HG02938 (cell line): ENCODE data around the gene FSIP1.

Experiments
- ATAC-seq: cut with Tn5 transposase; IDR thresholded peaks from one replicate; pipeline ENCODE4 v1.9.1; 2021; ENCODE audit warnings: mild to moderate bottlenecking, moderate library complexity; ENCODE audit not compliant: unreplicated experiment

FSIP1 gene

GRCh38 chr15:39585389-39585841 is 197.2 kb downstream of the FSIP1 start:
- ATAC-seq: no peak

DNA sequence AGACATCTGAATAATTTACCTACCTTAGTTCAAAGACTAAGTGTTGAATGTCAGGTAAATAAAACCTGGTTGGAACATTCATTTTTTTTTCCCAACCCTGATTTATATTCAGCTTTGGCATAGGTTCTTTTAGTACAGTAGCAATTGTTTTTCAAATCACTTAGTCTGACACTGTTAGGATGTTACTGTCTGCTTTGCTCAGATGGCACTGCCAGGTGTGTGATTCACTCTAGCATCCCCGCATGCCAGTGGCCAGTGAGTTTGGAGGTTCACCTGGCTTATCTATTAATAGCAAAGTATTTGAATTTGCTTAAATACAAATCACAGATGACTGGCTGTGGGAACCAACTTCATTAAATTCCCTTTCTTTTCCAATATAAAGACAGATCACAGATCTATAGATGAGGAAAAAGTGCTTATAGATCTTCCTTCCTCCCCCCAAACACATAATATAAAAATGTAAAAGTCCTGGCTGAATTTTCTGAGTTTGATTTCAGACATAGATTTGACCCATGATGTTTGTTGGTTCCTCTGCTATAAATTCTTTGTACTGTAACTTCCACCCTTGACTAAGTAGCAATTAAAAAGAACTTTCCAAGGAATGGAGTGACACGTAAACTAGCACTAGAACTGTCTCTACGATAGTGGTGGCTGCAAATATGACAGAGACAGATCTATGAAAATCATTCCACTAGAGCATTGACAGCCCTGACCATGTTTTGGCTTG is 197.8 kb downstream of the FSIP1 start:
- ATAC-seq: no peak

DNA sequence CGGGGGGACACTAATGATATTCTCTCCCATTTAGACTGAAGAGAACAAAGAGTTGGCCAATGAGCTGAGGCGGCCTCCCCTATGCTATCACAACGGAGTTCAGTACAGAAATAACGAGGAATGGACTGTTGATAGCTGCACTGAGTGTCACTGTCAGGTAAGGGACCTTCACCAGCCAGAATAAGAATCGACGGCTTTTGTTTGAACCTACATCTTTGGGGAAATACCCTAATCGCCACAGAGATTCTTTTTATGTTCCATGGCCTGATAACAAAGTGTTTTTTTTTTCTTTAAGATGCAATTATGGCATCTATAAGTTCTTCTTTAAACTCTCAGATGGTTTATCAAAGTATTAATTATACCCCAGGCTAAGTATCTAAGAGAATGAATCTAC is 198.4 kb downstream of the FSIP1 start:
- no peak for ATAC-seq

DNA sequence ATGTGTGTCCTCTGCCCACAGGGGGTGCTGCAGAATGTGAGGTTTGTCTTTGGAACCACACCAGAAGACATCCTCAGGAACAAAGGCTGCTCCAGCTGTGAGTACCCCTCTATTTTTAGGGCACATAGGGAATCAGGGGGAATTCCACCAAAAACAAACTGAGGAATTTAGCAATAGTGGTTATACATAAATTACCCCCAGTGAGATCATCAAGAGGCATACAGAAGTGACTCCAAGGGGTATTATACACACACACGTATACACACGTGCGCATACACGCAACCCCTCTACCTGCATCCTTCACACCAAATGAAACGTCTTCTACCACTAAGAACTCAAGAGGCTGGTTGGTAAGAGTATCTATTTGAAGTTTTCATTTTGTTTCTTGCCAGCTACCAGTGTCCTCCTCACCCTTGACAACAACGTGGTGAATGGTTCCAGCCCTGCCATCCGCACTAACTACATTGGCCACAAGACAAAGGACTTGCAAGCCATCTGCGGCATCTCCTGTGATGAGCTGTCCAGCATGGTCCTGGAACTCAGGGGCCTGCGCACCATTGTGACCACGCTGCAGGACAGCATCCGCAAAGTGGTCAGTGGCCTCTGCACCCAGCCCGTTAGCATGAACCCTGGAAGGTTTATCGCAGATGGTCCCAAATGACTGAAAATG is 198.9 kb downstream of the FSIP1 start:
- ATAC-seq: no peak

DNA sequence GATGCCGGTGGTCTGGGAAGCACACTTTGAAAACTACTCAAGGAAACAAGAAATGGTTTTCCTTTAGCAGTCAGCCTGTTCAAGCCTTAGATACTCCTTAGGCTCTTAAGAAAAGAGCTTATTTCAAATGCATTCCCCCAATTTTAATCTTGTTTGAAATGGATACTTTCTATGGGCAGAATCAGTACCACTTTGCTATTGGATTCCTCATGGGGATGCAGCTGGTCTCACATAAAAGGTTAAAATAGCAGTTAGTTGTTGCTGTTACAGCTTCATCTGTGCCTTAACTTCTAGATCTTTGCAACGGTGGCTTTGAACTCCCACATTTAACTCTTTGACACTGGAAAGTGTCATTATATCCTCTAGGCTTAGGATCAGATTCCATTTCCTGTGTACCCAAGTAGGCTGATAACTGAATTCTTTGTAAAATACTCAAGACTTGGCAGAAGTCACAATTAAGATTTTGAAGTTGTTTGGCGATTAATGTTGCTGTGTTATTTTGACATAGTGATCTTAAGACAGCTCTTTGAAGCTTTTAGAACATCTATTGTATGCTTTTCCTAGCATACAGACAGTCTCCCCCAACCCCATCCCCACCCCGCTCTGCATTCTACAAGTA is 199.6 kb downstream of the FSIP1 start:
- no peak for ATAC-seq

- ATAC-seq: no peak
Measured at GRCh38 chr15:39582286-39582976, 200.2 kb downstream of the FSIP1 start.

GRCh38 chr15:39581793-39582285 is 200.8 kb downstream of the FSIP1 start:
- no peak for ATAC-seq

GRCh38 chr15:39581242-39581792 is 201.3 kb downstream of the FSIP1 start:
- ATAC-seq: no peak

- no peak for ATAC-seq
Measured at GRCh38 chr15:39580485-39581241, 202.0 kb downstream of the FSIP1 start, which contains the start of gene THBS1. Gene THBS1, plus strand, starts transcription at chr15:39581079. Its CDS starts 779 bp downstream, at chr15:39581858.

GRCh38 chr15:39580117-39580484 is 202.5 kb downstream of the FSIP1 start:
- peak; percentile 55 for ATAC-seq

DNA sequence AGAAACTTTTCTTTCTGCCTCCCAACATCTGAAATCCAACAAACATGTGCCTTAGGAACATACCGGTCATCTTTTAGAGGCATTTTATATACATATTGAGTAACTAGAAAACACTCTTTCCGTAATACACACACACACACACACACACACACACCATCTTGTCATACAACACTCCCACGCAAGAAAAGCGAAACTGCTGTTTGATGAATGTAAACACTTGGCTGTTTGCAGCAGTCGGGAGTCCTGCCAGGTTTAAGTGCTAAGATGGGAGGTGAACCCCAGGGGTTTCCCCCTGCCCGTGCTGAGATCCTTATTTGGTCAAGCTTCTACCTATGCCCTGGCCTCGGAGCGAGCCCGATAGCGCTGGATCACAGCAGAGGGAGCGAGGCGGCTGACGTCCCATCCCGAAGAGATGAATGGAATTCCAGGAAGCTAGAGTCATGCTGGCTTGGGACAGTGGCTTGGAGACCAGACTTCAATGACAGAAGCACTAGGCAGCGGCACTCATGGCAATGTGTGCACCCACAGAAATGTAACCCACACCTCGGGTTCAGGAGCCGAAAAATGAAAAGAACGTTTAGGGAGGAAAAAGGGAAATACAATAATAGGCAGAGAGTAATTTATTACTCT is 203.0 kb downstream of the FSIP1 start:
- ATAC-seq: peak; percentile 5

DNA sequence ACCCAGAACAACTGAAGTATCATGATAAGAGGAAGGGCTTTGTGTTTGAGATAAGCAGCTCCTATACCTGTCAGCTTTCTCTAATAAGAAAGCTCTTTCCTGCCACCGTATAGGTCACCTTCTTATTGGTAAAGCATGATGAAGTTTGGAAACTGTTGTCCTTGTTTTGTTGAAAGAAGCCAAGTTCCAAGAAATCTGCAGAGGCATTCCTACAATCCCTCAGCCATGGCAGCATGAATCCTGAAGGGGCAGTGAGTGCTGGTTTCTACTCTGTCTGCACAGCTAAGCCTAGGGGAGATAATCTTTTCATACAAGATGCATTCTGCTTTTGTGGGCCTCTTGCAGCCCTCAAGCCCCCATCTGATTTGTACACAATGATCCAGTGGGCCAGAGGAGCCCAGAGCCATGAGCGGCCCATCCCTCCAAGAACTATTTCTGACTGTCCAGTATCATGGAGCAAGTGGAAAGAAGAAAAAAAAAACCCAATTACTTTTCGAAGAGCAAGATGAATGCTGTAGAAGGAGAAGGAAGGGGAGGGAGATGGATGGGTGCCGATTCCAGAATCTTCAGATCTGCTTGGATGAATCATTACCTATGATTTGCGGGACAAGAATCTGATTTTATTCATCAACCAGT is 203.7 kb downstream of the FSIP1 start:
- no peak for ATAC-seq

- no peak for ATAC-seq
Measured at GRCh38 chr15:39575180-39575579, 207.5 kb downstream of the FSIP1 start.

GRCh38 chr15:39574427-39574826 is 208.2 kb downstream of the FSIP1 start:
- ATAC-seq: no peak

DNA sequence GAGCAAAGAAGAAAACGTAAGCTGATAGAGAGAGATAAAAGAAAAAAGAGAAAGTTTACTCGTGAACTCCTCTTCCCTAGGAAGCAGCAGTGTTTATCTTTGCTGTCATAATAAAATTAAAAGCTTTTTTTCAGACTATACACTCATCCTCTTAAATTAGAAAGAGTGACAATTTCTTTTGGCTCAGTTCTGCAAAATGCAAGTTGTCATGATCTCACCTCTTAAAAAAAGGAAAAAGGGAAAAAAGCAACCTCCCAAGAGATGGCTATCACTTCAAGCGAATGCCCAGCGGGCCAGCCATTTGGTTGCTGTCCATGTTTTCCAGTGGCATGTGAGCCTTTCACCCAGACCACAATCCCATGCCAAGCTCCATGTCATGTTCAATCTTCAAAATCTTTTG is 208.8 kb downstream of the FSIP1 start:
- ATAC-seq: no peak

DNA sequence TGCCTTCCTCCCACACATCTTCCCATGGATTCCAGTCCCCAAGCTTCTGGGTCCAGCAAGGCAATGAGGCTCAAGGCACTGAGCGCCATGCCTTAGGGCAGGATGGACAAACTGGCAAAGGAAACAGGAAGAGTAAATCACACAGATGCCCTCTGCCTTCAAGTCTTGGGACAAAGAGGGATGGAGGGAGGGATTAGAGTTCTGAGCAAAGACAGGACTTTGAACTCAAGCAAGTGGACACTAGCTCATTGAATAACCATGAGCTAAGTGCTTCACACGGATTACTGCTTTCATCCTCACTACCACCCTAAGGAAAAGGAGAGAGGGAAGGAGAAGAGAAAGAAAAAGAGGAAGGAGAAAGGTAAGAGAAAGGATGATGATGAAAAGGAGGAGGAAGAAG is 209.4 kb downstream of the FSIP1 start:
- ATAC-seq: no peak

- ATAC-seq: no peak
Measured at GRCh38 chr15:39565851-39566250, 216.8 kb downstream of the FSIP1 start.

DNA sequence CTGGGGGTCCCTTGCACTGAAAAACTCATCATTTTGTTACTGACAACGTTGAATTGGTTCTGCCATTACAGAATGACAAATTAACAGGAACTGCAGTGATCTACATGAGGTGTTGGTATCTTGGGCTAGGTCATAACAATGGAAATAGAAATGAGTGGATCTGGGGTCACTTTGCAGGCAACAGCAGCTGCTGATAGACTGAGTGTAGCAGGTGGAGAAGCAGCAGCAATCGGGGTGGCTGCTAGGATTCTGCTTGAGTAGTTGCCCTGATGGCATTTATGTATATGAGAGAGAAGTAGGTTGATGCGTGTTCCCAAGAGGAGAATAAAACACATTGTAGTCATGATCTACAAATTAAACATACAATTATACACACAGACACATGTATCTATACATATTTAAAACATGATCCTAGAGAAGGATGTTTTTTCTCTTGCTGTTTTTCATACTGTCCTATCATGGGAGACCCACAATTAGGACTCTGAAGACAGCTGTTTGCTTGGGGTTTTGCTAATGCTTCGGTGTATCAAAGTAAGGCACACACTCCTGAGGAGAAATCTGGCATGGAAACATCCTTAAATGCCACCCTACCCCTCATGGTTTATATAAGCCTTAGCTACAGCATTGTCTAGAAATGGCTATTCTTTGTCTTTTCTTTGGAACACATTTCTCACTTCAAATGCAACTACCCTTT is 217.5 kb downstream of the FSIP1 start:
- no peak for ATAC-seq

DNA sequence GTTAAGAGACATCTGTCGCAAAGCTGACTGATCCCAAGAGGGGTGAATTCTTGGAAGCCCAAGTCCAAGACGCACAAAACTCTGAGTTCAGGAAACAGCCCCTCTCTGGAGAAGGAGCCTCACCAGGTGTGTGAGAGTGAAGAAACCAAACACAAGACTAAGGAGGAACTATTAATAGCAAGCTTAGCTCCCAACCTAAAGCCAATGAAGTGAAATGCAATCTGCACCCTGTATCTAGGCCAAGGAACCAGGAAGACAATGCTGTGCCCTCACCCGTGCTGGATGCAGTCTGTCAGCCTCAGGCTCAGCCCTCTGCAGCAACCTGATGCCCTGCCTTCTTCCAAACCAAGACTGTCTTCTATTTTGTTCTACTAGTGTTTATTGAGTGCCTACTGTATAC is 224.2 kb downstream of the FSIP1 start:
- no peak for ATAC-seq
